HG03064 (cell line): Measurements from ENCODE around the gene PSMA6.
"Not testable (repeated sequence)": the region's sequence is repeated elsewhere in the genome, so short reads cannot be mapped to it uniquely, and the experiment has no call there.

Source experiments
- ATAC-seq: cut with Tn5 transposase; IDR thresholded peaks from one replicate; pipeline ENCODE4 v1.9.1; 2021; ENCODE audit warnings: low read depth; ENCODE audit not compliant: unreplicated experiment

The PSMA6 gene

DNA sequence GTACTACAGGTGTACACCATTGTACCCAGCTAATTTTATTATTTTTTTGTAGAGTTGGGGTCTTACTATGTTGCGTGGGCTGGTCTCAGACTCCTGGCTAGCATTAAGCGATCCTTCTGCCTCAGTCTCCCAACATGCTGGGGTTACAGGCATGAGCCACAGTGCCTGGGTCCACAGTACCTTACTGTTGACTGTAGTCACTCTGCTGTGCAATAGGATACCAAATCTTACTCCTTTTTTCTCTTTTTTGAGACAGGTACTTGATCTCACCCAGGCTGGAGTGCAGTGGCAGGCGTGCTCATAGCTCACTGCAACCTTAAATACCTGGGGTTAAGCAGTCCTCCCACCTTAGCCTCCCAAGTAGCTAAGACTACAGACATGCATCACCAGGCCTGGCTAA, 25.6 kb downstream of the PSMA6 start:
- no peak for ATAC-seq

DNA sequence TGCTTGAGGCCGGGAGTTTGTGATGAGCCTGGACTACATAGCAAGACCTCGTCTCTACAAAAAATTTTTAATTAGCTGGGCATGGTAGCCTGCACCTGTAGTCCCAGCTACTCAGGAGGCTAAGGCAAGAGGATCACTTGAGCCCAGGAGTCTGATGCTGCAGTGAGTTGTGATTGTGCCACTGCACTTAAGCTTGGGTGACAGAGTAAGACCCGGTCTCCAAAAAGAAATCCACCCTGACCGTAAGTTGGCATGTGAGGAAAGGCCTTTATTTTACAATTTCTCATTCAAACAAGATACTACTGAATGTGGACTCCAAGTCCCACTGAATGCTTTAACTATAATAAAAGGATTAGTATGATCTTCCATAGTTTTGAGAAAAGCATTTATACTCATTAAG, 27.3 kb downstream of the PSMA6 start:
- no peak for ATAC-seq

DNA sequence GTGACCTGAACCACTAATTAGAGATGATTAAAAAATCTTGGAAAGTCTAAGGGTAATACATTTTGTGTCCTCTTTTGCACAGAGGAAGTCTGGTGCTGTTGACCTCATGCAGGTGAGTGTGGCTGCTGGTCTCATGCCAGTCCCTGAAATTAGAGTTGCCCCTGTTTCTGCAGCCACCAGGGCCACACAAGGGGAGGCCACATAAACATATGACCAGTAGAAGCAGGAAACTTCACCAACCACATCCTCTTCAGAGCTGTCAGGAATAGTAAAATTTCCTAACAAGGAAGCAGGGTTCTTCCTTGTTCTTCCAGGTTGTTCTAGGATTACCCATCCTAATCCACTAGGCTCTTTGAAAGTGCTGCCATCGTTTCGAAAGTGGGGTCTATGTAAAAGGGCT, 28.3 kb downstream of the PSMA6 start:
- no peak for ATAC-seq

DNA sequence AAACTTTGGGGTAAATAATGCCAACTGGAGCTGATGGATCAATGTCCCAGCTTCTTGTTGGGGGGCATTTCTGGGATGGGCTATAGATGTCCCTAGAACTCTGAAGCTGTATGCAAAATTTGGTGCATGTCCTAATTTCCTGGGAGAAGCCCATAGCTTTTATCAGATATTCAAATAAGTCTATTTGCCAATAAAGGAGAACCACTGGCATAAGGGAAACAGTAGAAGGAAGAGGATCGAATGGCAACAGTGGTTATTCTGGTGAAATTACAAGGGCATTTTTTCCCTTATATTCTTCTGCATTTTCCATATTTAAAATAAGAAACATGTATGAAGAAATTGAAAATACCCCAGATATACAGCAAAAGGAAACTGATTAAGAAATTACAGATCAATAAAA, 34.2 kb downstream of the PSMA6 start:
- ATAC-seq: no peak

- no peak for ATAC-seq
Measured at GRCh38 chr14:35331605-35332516, 39.7 kb downstream of the PSMA6 start.

GRCh38 chr14:35332517-35333263, 40.5 kb downstream of the PSMA6 start:
- ATAC-seq: no peak

DNA sequence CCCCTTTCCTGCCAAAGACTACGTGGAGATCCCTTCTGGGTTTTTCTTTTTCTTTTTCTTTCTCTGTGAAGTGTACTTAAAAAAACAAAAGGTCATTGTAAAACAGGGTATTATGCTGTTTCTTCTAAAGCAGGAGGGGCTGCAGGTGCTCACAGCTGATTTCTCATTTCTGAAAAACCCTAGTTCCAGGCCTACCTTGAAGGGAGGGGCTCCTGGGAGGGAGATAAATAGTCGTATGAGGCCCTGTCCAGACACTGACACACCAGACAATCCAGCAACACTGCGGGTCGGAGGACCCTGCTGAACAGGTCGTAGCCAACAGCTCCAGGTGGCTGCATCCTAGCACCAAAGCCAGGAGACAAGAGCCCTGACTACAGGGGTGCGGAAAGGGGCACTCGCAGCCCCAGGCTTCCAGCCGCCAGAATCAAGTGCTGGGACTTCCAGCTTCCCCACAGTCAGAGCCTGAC, 41.1 kb downstream of the PSMA6 start:
- no peak for ATAC-seq

DNA sequence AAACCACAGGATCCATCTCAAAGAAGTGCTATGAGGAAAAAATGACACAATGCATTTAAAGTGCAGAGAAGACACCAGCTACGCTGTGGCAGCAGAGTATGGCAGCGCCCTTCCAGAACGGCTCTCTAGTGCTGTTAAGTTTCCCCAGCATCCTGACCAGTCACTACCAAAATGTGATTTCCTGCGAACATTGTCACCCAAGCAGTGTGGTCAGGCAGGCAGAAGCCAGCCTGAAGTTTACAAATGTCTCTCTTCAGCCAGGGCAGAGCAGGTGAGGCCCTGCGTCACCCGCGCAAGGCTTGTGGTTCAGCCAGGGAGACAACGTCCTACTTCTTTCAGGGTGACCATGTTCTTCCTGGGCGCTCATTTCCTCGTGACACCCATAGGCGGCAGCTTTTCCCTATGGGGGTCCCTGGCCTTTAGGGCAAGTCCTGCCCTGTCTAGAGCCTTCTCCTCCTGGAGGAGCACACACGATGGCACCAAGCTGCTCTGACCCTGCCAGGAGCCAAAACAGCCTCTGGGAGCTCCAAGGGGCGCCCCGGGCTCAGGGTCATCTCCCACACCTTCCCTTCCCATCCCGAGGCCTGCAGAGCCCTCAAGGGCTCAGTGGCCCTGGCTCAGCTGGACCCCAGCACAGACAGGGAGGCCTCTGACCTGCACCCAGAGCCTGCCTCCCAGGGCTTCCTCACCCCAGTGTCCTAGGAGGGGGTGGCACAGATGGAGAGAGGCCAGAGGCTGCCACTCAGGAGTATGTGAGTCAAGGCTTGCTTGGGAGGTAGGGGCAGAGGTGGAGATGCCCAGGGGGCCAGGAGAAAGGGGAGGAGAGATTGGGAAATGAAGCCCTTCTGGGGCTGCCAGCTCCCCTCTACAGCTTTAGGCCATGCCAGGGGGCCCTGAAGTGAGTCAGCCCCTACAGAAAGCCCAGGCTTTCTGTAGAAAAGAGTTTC, 41.9 kb downstream of the PSMA6 start:
- ATAC-seq: no peak

GRCh38 chr14:35335388-35336092, 43.4 kb downstream of the PSMA6 start:
- no peak for ATAC-seq

GRCh38 chr14:35336171-35336493, 44.0 kb downstream of the PSMA6 start:
- ATAC-seq: not testable (repeated sequence)

- ATAC-seq: no peak
Measured at GRCh38 chr14:35336494-35337268, 44.5 kb downstream of the PSMA6 start.

DNA sequence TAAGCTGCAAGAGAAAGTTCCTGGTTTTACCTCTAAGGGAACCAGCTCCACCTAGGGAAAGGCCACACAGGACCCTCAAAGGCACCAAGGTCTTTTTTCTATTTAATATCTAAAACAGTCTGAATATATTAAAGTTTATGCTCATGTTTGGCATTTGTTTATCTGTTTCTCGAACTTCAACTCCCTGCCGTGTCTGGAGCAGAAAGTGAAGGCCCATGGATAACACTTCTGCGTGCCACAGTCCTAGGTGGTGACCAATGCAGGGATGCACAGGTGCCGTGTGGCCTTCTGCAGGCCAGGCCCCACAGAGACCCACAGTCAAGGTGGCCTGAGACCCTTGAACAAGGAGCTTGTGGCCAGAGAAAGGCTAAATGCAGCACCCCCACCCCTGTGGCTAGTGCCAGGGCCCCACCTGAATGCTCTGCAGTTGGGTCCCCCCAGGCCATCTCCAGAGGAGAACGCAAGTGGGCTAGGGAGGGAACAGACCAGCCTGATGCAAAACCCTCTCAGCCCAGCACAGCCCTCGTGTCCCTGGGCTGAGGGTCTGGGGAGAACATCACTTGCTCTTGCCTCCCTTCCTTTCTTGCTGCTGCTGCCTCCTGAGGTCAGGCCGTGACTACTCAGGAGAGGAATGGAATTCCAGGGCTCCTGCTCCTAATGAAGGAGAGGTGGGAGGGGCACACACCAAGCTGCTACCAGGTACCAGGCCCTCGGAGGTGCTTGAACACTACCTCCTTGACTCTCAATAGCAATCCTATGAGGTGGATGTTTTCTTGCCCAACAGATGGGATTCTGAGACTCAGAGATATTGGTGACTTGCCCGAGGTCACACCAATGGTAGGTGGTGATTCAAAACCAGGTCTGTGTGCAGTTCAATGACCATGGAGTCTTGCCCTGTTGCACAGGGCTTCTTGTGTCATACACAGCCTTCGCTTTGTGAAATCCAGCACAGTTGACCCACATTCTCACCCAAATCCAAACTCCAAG, 45.4 kb downstream of the PSMA6 start:
- no peak for ATAC-seq

DNA sequence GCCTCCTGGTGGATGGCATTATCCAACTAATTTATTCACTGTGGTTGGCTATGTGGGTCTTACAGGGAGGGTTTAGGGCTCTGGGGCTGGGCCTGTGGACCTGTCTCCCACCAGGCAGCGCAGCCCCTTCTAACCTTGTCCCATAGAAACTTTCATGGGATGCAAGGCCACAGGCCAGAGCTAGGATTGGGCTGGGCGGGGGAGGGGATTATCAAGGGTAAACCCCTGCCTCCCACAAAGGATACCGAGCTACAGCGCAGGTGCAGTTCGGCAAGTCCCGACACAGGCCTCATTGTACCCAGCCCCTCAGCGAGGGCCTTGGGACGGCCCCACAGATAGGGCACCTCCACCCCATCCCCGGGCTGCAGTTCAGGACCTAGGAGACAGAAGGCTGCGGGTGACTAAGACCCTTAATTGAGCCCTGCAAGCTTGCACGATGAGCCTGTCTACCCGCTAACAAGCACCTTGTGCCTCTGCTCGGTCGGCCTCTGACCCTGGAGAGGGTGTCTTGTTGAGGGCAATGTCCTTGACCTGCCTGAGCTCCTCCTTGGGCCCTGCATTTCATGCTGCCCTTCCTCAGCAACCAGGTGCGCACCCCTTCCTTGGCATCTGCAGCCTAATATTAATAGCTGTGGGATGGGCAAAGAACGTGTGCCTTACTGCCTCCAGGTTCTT, 46.7 kb downstream of the PSMA6 start:
- no peak for ATAC-seq

- no peak for ATAC-seq
Measured at GRCh38 chr14:35339761-35340406, 47.7 kb downstream of the PSMA6 start.

DNA sequence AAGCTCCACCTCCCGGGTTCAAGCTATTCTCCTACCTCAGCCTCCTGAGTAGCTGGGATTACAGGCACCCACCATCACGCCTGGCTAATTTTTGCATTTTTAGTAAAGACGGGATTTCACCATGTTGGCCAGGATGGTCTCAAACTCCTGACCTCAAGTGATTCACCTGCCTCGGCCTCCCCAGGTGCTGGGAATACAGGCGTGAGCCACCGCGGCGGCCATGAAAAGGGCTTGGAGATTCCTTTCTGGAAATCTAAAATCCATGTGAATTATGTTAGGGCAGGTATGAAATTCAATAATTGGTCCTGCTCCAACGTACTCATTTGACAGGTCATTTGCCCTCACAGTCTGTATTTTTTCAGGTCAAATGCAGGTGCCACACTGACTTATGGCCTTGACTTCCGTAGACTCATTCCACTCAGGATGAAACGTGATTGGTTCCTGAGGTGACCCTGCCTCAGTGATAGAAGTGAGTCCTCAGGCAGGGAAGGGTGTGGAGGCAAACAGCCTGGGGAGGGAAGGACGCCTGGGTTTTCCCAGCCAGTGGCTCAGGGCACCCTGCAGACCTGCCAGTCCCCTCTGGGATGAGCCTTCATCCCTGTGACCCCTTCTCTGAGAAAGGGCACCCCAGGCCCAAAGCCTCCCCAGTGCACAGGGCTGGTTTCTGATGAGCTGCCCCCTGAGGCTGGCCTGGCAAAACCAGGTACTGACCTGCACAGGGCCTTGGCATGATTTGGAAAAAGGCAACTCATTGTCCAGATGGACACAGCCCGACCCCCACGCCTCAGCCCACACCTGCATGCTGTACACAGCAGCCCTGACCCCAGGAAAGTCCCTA, 48.7 kb downstream of the PSMA6 start:
- ATAC-seq: no peak

- ATAC-seq: no peak
Measured at GRCh38 chr14:35341454-35341750, 49.2 kb downstream of the PSMA6 start.
